H54 (cell line): Measurements from ENCODE around the gene ZYX.
"Not testable (repeated sequence)": the region's sequence is repeated elsewhere in the genome, so short reads cannot be mapped to it uniquely, and the experiment has no call there.

Experiments
- DNase-seq: peaks from one replicate; pipeline ENCODE4 v3.0.0; 2011; ENCODE audit warnings: low spot score, mixed read lengths; ENCODE audit not compliant: insufficient read length
- FAIRE-seq: peaks from 3 replicates; lab custom pipeline; 2011; peaks lifted over from hg19 to GRCh38; lab: Jason Lieb, UNC
- POLR2A ChIP-seq: IDR thresholded peaks from 2 replicates; pipeline ENCODE4 v1.6.1; 2011; ENCODE audit warnings: low read depth, mild to moderate bottlenecking, low read length

ZYX gene

GRCh38 chr7:143405173-143406001 is 24.2 kb downstream of the ZYX start:
- TF ChIP-seq POLR2A, result no peak
- FAIRE-seq (no peak), DNase-seq (no peak)

GRCh38 chr7:143406002-143406357 is 24.8 kb downstream of the ZYX start:
- no peak for FAIRE-seq
- DNase-seq, result no peak
- no peak for TF ChIP-seq POLR2A

GRCh38 chr7:143407287-143408251 is 26.4 kb downstream of the ZYX start:
- FAIRE-seq (no peak), DNase-seq (no peak)
- TF ChIP-seq POLR2A, result no peak

- no peak for TF ChIP-seq POLR2A
- DNase-seq (no peak), FAIRE-seq (no peak)
Observed at GRCh38 chr7:143408252-143408685, 27.1 kb downstream of the ZYX start.

- DNase-seq (no peak), FAIRE-seq (no peak)
- no peak for TF ChIP-seq POLR2A
Observed at GRCh38 chr7:143408686-143409561, 27.8 kb downstream of the ZYX start, which contains the start of gene EPHA1. Gene EPHA1, minus strand, starts transcription at chr7:143408856. Its CDS starts 51 bp downstream, at chr7:143408805.

GRCh38 chr7:143410521-143411004 is 29.4 kb downstream of the ZYX start:
- TF ChIP-seq POLR2A, result no peak
- FAIRE-seq (no peak), DNase-seq (no peak)

GRCh38 chr7:143411976-143412708 is 31.0 kb downstream of the ZYX start:
- DNase-seq, result no peak
- no peak for TF ChIP-seq POLR2A
- no peak for FAIRE-seq

- DNase-seq (no peak), FAIRE-seq (no peak)
- TF ChIP-seq POLR2A, result no peak
Observed at GRCh38 chr7:143413123-143413522, 32.0 kb downstream of the ZYX start.

- FAIRE-seq, DNase-seq: not testable (repeated sequence)
Observed at GRCh38 chr7:143415209-143415608, 34.1 kb downstream of the ZYX start.

- no peak for FAIRE-seq
- no peak for TF ChIP-seq POLR2A
Observed at GRCh38 chr7:143415742-143416397, 34.7 kb downstream of the ZYX start.

GRCh38 chr7:143416565-143417149 is 35.5 kb downstream of the ZYX start:
- TF ChIP-seq POLR2A, result no peak
- DNase-seq (peak; percentile 70), FAIRE-seq (no peak)

More at GRCh38 chr7:143415742-143416397, 34.7 kb downstream of the ZYX start:
- DNase-seq, result no peak

GRCh38 chr7:143417734-143418383 is 36.7 kb downstream of the ZYX start:
- DNase-seq, result no peak
- no peak for FAIRE-seq
- TF ChIP-seq POLR2A, result no peak
